ENCODE results near the gene KRTAP4-4.

- TF ChIP-seq GATA2 (IDR thresholded peaks at IDR 0.05; ENCODE audit: low read depth, low read length), result no peak
- TF ChIP-seq GATA3 (IDR thresholded peaks at IDR 0.05; ENCODE audit: low read depth, low read length), result no peak
Measured at GRCh38 chr17:41168121-41168520, 7.6 kb upstream of the KRTAP4-4 start, which contains the start of gene KRTAP4-3.

Measured in SH-SY5Y (cell line).